DOHH2 (cell line): Measurements from ENCODE around the gene CHD3.

Source experiments
- H3F3A ChIP-seq: fragments of 200-600 bp; sonication (generic), shearing (Covaris generic); 2 replicates; pipeline ENCODE4 v1.6.0; 2016; ENCODE audit warnings: antibody characterized with exemption, mild to moderate bottlenecking; ENCODE audit not compliant: control insufficient read depth, insufficient read depth
- H3K27ac ChIP-seq: fragments of 200-600 bp; sonication (generic); 2 replicates; pipeline ENCODE4 v1.5.1; 2014; ENCODE audit warnings: low read depth, mild to moderate bottlenecking, low read length, moderate library complexity
- H3K27me3 ChIP-seq: fragments of 200-600 bp; sonication (generic); 2 replicates; pipeline ENCODE4 v1.6.1; 2014; ENCODE audit warnings: mild to moderate bottlenecking, low read length, mixed read lengths; ENCODE audit not compliant: control insufficient read depth
- H3K36me3 ChIP-seq: fragments of 200-600 bp; sonication (generic); 2 replicates; pipeline ENCODE4 v1.6.1; 2014; ENCODE audit warnings: mild to moderate bottlenecking, low read length, moderate library complexity, mixed read lengths; ENCODE audit not compliant: control insufficient read depth
- H3K4me1 ChIP-seq: fragments of 200-600 bp; sonication (generic); 2 replicates; pipeline ENCODE4 v1.6.1; 2014; ENCODE audit warnings: mild to moderate bottlenecking, low read length, mixed read lengths; ENCODE audit not compliant: control insufficient read depth
- H3K4me2 ChIP-seq: fragments of 200-600 bp; sonication (generic); 2 replicates; pipeline ENCODE4 v1.6.0; 2014; ENCODE audit warnings: mild to moderate bottlenecking, low read length, moderate library complexity
- H3K4me3 ChIP-seq: fragments of 200-600 bp; sonication (generic); 2 replicates; pipeline ENCODE4 v1.5.1; 2014; ENCODE audit warnings: mild to moderate bottlenecking, low read length, mixed read lengths
- H3K79me2 ChIP-seq: fragments of 200-600 bp; sonication (generic); 2 replicates; pipeline ENCODE4 v1.6.1; 2014; ENCODE audit warnings: mild to moderate bottlenecking, low read length, mixed read lengths; ENCODE audit not compliant: control insufficient read depth
- H3K9me2 ChIP-seq: fragments of 200-600 bp; sonication (generic); replicated peaks from 2 replicates; pipeline ENCODE4 v1.6.1; 2014; ENCODE audit warnings: mild to moderate bottlenecking, low read length, mixed read lengths; ENCODE audit not compliant: control insufficient read depth
- H3K9me3 ChIP-seq: fragments of 200-600 bp; sonication (generic); 2 replicates; pipeline ENCODE4 v1.6.1; 2014; ENCODE audit warnings: antibody characterized with exemption, low read length, mixed read lengths; ENCODE audit not compliant: control insufficient read depth, insufficient read depth
- H4K20me1 ChIP-seq: fragments of 200-600 bp; sonication (generic); 2 replicates; pipeline ENCODE4 v1.6.0; 2014; ENCODE audit warnings: low read depth, mild to moderate bottlenecking, antibody characterized with exemption, low read length, moderate library complexity; ENCODE audit not compliant: control insufficient read depth, insufficient read depth
- CTCF ChIP-seq: fragments of 200-600 bp; sonication (generic); IDR thresholded peaks from one replicate; pipeline ENCODE4 v1.5.1; 2014; ENCODE audit warnings: antibody characterized with exemption, mild to moderate bottlenecking, low read depth, low read length; ENCODE audit not compliant: poor library complexity, severe bottlenecking
- EZH2phosphoT487 ChIP-seq: fragments of 200-600 bp; sonication (generic); IDR thresholded peaks from 2 replicates; pipeline ENCODE4 v1.6.1; 2017; ENCODE audit warnings: borderline replicate concordance, mild to moderate bottlenecking, antibody characterized with exemption, low read length, moderate library complexity, mixed read lengths

Gene CHD3

GRCh38 chr17:7867881-7868329, 20.7 kb upstream of the CHD3 start:
- Histone ChIP-seq H3K36me3 (peaks cover 59% of the 10 kb centered on the region), H3K9me3 (no peaks in the 10 kb centered on the region), H3K4me2 (no peak overlapping the region), H3K9me2 (no peaks in the 10 kb centered on the region), H3K4me1 (peaks cover 19% of the 10 kb centered on the region), H4K20me1 (no peaks in the 10 kb centered on the region), H3K27me3 (no peaks in the 10 kb centered on the region), H3F3A (peaks cover 16% of the 10 kb centered on the region), H3K4me3 (no peak overlapping the region), H3K27ac (no peak overlapping the region), H3K79me2 (peaks cover 15% of the 10 kb centered on the region)
- no peak for TF ChIP-seq CTCF
- no peak for TF ChIP-seq EZH2phosphoT487

GRCh38 chr17:7873051-7873450, 15.5 kb upstream of the CHD3 start:
- H3K36me3 ChIP-seq = peaks cover 66% of the 10 kb centered on the region
- H3K9me3 ChIP-seq = no peaks in the 10 kb centered on the region
- no peak for TF ChIP-seq EZH2phosphoT487
- TF ChIP-seq CTCF = no peak
- no peak overlapping the region for H3K4me3 ChIP-seq
- no peaks in the 10 kb centered on the region for H4K20me1 ChIP-seq
- peaks cover 11% of the 10 kb centered on the region for H3K4me1 ChIP-seq
- H3F3A ChIP-seq = peaks cover 14% of the 10 kb centered on the region; the same call in 1 of the 2 replicates
- no peak overlapping the region for H3K27ac ChIP-seq
- H3K4me2 ChIP-seq = no peak overlapping the region
- no peaks in the 10 kb centered on the region for H3K9me2 ChIP-seq
- H3K79me2 ChIP-seq = peaks cover 7% of the 10 kb centered on the region
- no peaks in the 10 kb centered on the region for H3K27me3 ChIP-seq

GRCh38 chr17:7875804-7876370, 12.7 kb upstream of the CHD3 start:
- Histone ChIP-seq H3K36me3 (peaks cover 82% of the 10 kb centered on the region), H3K9me3 (no peaks in the 10 kb centered on the region), H3K27ac (no peak overlapping the region), H3K4me1 (peaks cover 26% of the 10 kb centered on the region), H3K9me2 (no peaks in the 10 kb centered on the region), H3K27me3 (no peaks in the 10 kb centered on the region), H3F3A (peaks cover 24% of the 10 kb centered on the region), H3K79me2 (peaks cover 15% of the 10 kb centered on the region), H3K4me3 (no peak overlapping the region), H4K20me1 (no peaks in the 10 kb centered on the region), H3K4me2 (no peak overlapping the region)
- TF ChIP-seq EZH2phosphoT487 (no peak), CTCF (no peak)
